ENCODE data around the gene DPYD.

Gene DPYD

DNA sequence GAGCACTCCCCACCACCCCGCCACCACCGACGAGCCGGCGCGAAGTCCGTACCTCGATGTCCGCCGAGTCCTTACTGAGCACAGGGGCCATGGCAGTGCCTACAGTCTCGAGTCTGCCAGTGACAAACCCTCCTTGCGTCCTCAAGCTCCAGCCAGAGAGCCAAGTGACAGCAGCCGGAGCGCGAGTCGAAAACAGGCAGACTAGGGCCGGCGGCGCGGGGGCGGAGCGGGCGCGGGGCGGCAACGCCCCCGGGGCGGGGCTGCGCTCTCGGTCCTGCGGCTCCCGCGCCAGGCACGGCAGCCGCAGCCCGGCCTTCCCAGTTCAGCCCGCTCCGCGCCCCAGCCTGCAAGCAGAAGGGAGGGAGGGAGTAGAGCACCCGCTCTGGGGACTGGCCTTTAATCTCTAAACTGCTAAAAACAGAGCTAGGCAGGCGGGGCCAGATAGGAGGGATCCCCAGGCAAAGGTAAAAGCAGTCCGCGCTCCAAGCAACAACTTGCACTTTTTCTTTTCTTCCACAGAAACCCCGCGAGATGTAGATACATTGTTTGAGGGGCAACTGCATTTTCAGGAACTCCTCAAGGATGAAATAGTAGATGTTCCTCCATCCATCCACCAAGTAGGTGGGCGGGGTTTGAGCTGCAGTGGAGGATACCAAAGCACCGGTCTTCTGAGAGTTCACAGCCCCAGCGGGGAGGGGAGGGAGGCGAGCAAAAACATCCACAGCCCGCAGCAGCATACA lies at the start of gene DPYD:
DPYD (minus strand) TSS at position 203 of the 740 bp plus-strand sequence; CDS start at position 91, 112 bp downstream.
- peak; percentile 85 for DNase-seq

DNA sequence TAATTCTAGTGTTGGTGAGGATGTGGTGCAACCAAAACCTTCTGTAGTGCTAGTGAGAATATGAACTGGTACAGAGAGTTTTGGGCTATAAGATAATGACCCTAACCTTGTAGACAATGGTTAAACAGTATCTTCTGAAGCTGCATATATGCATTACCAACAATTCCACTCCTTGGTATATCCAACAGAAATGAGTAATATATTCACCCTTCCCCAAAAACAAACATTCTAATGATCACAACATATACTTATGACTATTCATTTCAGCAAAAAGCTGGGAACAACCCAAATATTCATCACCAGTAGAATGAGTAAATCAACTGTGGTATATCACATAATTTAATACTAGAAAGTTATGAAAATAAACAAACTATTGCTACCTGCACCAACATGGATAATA lies 39.6 kb upstream of the DPYD start:
- no peak for DNase-seq

GRCh38 chr1:97947695-97948094 lies 26.9 kb upstream of the DPYD start:
- DNase-seq: no peak

DNA sequence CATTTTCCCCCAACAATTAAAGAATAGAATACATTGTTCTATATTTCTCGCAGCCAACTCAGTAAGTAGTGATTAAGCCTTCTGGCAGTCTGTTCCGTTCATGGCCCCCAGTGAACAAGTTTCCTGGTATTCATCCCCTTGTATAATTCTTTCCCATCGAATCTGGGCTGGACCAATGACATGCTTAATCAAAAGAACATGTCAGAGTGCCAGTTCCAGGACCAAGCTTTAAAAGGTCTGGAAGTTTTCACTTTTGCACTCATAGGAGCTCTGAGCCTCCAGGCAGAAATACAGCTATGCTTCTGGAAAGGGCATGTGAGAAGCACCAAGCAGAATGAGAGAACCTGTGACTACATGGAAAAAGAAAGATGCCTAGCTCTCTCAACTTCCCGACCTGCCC lies 22.5 kb upstream of the DPYD start:
- no peak for DNase-seq

- no peak for DNase-seq
These were observed 21.6 kb upstream of the DPYD start for GRCh38 chr1:97942161-97943123.

DNA sequence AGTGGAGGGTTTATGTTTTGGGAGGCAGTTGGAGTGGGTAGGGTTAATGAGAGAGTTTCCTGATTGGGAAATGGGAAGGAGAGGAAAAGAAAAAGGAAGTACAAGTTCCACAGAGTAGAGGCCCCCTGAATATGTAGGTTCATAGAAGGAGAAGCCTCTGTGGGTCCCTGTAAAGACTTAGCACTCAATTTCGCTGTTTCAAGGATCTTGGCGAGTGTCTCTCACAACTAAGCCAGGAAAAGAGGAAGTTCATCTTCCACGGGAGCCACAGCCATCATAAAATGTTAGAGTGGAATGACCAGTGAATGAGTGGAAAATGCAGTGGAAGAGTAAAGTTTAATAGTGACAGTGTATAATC lies 17.4 kb upstream of the DPYD start:
- no peak for DNase-seq

DNA sequence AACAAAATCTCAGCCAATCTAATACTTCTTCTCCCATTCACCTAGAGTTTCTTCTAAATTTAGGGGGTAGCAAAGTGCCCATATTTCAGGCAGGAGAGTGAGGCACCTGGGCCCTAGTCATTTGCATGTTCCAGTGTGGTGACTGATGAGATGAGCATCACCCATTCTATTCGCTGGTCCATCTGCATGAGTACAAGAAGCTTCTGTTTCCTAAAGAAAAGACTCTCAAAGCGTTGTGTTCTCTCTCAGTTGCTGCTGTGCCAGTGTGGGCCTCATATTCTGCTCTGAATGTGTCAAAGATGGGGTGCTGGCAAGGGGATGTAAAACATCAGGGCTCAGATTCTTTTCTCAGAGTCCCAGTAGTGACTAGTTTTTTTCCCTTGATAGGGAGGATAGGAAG lies 16.1 kb upstream of the DPYD start:
- no peak for DNase-seq

- DNase-seq: no peak
These were observed 13.7 kb upstream of the DPYD start for GRCh38 chr1:97934491-97934890.

DNA sequence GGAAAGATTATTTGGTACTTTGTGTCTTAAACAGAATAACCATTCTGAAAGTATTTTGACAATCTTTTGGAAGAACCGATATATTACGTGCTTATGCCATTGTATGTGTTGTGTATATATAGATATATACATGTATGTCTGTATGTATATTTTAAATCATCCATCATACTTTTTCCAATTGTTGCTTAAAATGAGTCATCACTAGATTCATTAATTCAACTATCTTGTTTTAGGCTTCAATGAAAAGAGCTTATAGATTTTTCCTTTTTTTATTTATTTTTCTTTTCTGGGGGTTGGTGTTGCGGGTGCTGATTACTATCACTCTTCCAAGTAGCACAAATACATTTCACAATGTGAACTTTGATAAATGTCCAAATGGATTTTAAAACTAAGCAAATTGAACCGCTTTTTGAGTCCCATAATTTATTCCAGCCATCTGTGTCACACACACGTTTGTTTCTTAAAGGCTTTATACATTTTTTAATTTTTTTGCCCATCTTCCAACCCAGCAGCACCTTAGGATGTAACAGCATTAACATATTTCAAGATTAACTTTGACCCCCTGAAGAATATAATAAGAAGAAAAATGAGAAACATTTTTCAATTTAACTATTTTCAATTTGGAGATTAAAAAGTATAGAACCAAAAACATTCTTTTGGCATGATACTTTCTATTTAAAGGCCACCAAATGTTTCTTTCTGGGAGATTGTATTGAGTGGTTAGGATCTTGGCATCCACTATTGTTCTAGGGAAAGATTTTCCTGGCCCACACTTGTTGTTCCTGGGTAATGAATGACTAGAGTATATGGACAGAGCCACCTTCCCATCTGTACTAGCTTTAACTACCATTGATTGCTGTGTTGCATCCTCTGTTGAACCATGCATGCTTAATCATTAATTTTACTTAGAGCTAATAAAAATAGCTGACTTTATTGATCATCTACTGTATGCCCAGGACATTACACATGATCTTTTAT lies 9.3 kb upstream of the DPYD start:
- DNase-seq: no peak

- no peak for DNase-seq
These were observed 5.3 kb upstream of the DPYD start for GRCh38 chr1:97926017-97926708.

- no peak for DNase-seq
These were observed 4.3 kb upstream of the DPYD start for GRCh38 chr1:97925151-97925550.

DNA sequence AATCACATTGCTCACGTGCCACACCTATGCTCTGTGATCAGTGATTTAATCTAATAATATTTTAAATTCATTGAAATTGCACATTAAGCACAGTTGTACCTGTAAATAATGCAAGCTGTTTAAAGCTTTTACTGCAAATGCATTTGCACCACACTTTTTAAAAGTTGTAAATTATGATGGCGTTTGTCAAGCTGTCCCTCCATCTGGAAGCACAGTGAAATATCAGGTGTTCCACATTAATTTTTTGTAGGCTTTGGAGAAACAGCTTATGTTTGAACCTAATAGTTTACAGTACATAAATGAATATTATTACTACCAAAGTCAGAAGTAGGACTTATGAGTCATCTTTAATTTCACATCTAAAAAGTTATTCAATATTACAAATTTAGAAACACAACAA lies 3.0 kb upstream of the DPYD start:
- no peak for DNase-seq

DNA sequence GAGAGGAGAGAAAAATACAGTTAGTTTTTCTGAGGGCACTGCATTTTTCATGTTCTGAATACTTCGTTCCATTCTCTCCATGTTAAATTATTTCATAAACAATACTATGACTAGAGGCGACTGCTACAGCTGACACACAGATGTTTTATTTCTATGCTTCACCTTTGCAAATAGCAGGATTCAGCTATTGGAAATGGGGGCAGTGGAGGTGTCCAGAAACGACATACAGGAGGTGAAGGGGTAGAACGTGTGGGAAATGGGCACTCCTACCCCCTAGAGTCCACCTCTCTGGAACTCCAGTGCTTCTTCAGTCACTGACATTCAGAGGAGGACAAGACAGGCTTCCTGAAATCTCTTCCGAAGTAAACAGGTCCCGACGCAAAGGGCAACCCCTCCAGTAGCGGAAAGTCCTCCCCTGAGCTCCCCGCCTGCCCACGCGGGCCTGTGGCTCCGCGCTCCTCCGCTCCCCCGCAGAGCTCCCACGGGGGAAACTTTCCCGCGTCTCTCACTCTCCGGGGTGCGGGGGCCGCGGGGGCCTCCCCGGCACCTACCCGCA lies 480 bp downstream of the DPYD start:
- DNase-seq: no peak

- peak; percentile 3 for DNase-seq
These were observed 1.1 kb downstream of the DPYD start for GRCh38 chr1:97919585-97920261.

DNA sequence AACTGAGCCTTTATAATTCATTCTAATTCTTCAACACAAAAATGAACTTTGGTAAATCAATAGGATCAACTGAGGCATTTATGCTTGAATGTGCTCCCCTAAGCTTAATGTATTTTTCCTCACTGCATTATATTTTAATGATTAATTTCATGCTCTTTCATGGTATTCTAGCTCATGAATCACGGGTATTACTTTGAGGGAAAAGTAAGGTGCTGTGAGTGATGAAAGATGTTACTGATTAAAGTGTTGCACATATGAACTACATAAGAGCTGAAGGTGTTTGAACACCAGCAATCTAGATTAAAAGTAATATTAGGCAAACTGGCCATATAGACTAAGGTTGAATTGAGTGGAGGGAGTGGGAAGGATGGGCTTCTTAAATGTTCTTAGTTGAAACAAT lies 1.9 kb downstream of the DPYD start:
- DNase-seq: no peak

DNA sequence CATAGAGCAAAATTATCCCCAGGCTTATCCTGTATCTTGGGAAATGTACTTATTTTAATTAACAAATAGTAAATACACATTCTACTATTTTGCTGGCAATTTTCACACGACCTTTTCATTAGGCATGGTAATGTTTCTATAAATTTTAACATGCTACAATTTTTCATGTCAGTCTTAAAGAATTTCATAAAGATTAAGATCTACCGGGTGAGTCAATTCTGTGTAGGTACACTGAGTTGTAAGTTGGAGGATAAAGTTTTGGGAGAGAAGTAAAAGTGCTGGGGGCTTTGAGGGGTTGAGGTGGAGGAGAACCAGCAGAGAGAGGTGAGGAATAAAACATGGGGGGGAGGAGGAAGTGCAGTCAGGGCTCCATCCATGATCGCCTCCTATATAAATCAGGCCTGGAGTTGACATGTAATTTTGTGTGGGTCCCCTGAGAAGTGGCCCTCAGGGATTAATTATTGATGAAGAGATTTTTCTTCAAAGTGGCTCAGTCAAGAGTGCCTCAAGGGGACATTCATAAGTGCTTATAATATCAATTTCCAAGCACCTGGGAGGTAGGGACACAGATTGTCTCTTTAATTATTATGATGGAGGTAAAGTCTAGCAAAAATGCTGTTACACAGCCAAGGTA lies 7.2 kb downstream of the DPYD start:
- DNase-seq: no peak

DNA sequence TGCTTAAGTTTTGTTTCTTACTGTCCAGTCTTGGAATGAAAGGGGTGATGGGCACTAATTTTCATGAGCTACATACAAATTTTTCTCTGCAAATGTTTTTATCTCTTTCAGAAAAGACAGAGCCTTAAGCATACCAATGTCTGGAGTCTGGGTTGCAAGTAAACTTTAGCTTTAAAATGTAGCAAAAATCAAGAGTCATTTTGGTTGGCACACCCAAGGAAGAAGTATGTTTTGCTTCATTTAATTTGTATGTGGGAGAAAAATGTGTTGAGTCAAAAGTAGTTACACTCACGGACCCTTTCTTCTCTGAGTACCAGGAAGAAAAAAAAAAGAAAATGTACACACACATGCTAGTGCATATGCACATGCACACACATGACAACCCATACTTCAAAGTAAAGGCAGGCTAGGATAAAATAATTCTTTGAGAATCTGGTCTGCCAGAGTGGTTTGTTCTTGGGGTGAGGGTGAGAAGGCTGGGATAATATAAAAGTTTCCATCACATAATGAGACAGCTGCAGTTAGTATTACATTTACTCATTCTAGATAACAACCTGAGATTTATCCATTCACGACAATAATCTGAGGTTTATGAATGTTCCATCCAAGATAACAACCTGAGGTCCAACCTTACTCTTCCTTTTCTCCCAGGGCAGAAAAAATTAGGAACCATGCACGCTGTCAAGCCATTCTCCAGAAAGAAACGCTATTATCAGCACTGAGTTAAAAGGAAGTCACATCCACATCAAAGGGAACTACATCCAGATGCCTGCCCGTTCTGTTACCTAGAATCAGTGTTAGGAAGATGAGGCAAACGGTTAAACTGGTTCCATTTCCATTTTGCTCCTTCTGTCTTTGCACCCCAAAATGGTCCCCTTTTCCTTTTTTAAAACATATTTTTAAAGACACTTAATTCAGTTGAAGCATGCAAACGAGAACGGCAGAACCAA lies 9.3 kb downstream of the DPYD start:
- no peak for DNase-seq

DNA sequence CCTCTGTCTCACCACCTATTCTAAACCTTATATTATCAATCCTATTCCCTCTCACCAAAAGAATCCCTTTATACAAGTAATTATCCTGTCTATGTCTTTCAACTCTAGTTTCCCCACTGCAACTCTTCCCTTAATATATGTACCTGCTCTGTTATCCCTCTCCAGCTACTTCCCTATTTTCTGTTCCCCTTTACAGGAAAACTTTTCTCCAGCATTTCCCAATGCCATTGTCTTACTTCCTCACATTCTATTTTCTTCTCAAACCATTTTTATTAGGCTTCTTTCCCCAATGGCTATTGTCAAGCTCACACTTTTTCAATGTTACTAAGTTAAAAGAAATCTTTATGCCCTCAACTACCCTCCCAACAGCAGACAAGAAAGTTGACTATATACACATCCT lies 11.6 kb downstream of the DPYD start:
- DNase-seq: no peak

GRCh38 chr1:97907886-97908285 lies 12.9 kb downstream of the DPYD start:
- DNase-seq: no peak

Data from RPMI8226 (cell line).